Memory B cell (primary cell): Measurements from ENCODE around the gene SLC26A11.
A peak's percentile ranks its signal among the peaks of the same experiment; 100 is the strongest.
"Not testable (repeated sequence)": the region's sequence is repeated elsewhere in the genome, so short reads cannot be mapped to it uniquely, and the experiment has no call there.

Experiments used
- ATAC-seq: fragments of 150-1000 bp; cut with Tn5 transposase; 2 replicates; pipeline ENCODE4 v1.10.0; 2021; ENCODE audit warnings: low read depth, mild to moderate bottlenecking, moderate library complexity
- DNase-seq, 2 donors: peaks; one replicate each; pipeline ENCODE4 v3.0.0; 2022; ENCODE audit warnings: low spot score in 2 of 2
- H3K27ac Mint-ChIP-seq: one replicate; pipeline ENCODE4 v1.8.0; 2022; ENCODE audit warnings: mild to moderate bottlenecking, moderate library complexity, mixed read lengths
- H3K27me3 Mint-ChIP-seq: one replicate; pipeline ENCODE4 v1.8.0; 2022; ENCODE audit warnings: mixed read lengths
- H3K36me3 Mint-ChIP-seq: one replicate; pipeline ENCODE4 v1.8.0; 2022; ENCODE audit warnings: mild to moderate bottlenecking, mixed read lengths
- H3K4me1 Mint-ChIP-seq: one replicate; pipeline ENCODE4 v1.8.0; 2022; ENCODE audit warnings: mixed read lengths
- H3K4me3 Mint-ChIP-seq: one replicate; pipeline ENCODE4 v1.8.0; 2022; ENCODE audit warnings: mild to moderate bottlenecking, moderate library complexity, mixed read lengths
- H3K9me3 Mint-ChIP-seq: one replicate; pipeline ENCODE4 v1.8.0; 2022; ENCODE audit warnings: mixed read lengths

SLC26A11 gene

GRCh38 chr17:80274331-80274730 is 54.1 kb downstream of the SLC26A11 start:
- Mint-ChIP-seq H3K4me1 (peaks cover 17% of the 10 kb centered on the region), H3K27me3 (no peaks in the 10 kb centered on the region)
- no peak for ATAC-seq

GRCh38 chr17:80274871-80275449 is 54.7 kb downstream of the SLC26A11 start:
- ATAC-seq = no peak
- H3K9me3 Mint-ChIP-seq = no peaks in the 10 kb centered on the region
- H3K4me1 Mint-ChIP-seq = peaks cover 17% of the 10 kb centered on the region
- H3K27me3 Mint-ChIP-seq = no peaks in the 10 kb centered on the region
- peak overlapping the region; percentile 35 for H3K27ac Mint-ChIP-seq
- H3K36me3 Mint-ChIP-seq = peaks cover 20% of the 10 kb centered on the region
- H3K4me3 Mint-ChIP-seq = no peak overlapping the region
- DNase-seq = no peak

More at GRCh38 chr17:80274331-80274730, 54.1 kb downstream of the SLC26A11 start:
- no peak overlapping the region for H3K27ac Mint-ChIP-seq
- peaks cover 16% of the 10 kb centered on the region for H3K36me3 Mint-ChIP-seq
- no peak overlapping the region for H3K4me3 Mint-ChIP-seq
- no peak for DNase-seq
- H3K9me3 Mint-ChIP-seq = no peaks in the 10 kb centered on the region

GRCh38 chr17:80275857-80276256 is 55.6 kb downstream of the SLC26A11 start:
- DNase-seq, H3K9me3 Mint-ChIP-seq, H3K4me3 Mint-ChIP-seq, ATAC-seq, H3K27me3 Mint-ChIP-seq, H3K27ac Mint-ChIP-seq: not testable (repeated sequence)
- H3K36me3 Mint-ChIP-seq = peaks cover 23% of the 10 kb centered on the region
- H3K4me1 Mint-ChIP-seq = peaks cover 17% of the 10 kb centered on the region

GRCh38 chr17:80277751-80278671 is 57.8 kb downstream of the SLC26A11 start:
- H3K4me1 Mint-ChIP-seq = peaks cover 22% of the 10 kb centered on the region
- no peaks in the 10 kb centered on the region for H3K27me3 Mint-ChIP-seq
- no peak overlapping the region for H3K4me3 Mint-ChIP-seq
- DNase-seq (no peak), ATAC-seq (no peak)
- no peaks in the 10 kb centered on the region for H3K9me3 Mint-ChIP-seq
- H3K27ac Mint-ChIP-seq = no peak overlapping the region
- H3K36me3 Mint-ChIP-seq = peaks cover 28% of the 10 kb centered on the region

GRCh38 chr17:80279895-80280294 is 59.7 kb downstream of the SLC26A11 start:
- H3K27ac Mint-ChIP-seq = no peak overlapping the region
- DNase-seq (no peak), ATAC-seq (no peak)
- peaks cover 14% of the 10 kb centered on the region for H3K4me1 Mint-ChIP-seq
- H3K36me3 Mint-ChIP-seq = peaks cover 28% of the 10 kb centered on the region
- no peak overlapping the region for H3K4me3 Mint-ChIP-seq
- no peaks in the 10 kb centered on the region for H3K27me3 Mint-ChIP-seq
- no peaks in the 10 kb centered on the region for H3K9me3 Mint-ChIP-seq

GRCh38 chr17:80281516-80281915 is 61.3 kb downstream of the SLC26A11 start:
- no peaks in the 10 kb centered on the region for H3K27me3 Mint-ChIP-seq
- peaks cover 21% of the 10 kb centered on the region for H3K36me3 Mint-ChIP-seq
- ATAC-seq (no peak), DNase-seq (no peak)
- H3K4me1 Mint-ChIP-seq = peaks cover 9% of the 10 kb centered on the region
- no peak overlapping the region for H3K27ac Mint-ChIP-seq
- no peak overlapping the region for H3K4me3 Mint-ChIP-seq
- H3K9me3 Mint-ChIP-seq = no peaks in the 10 kb centered on the region

- no peak for ATAC-seq
- H3K27ac Mint-ChIP-seq = peak overlapping the region; percentile 11
Observed at GRCh38 chr17:80283116-80283852, 63.1 kb downstream of the SLC26A11 start.

GRCh38 chr17:80284631-80285030 is 64.4 kb downstream of the SLC26A11 start:
- Mint-ChIP-seq H3K9me3 (no peaks in the 10 kb centered on the region), H3K4me1 (peaks cover 8% of the 10 kb centered on the region), H3K4me3 (no peak overlapping the region), H3K36me3 (peaks cover 21% of the 10 kb centered on the region), H3K27ac (no peak overlapping the region), H3K27me3 (no peaks in the 10 kb centered on the region)
- no peak for ATAC-seq
- no peak for DNase-seq

More at GRCh38 chr17:80283116-80283852, 63.1 kb downstream of the SLC26A11 start:
- peaks cover 8% of the 10 kb centered on the region for H3K4me1 Mint-ChIP-seq
- no peak overlapping the region for H3K4me3 Mint-ChIP-seq
- H3K9me3 Mint-ChIP-seq = no peaks in the 10 kb centered on the region
- peaks cover 23% of the 10 kb centered on the region for H3K36me3 Mint-ChIP-seq
- no peak for DNase-seq
- H3K27me3 Mint-ChIP-seq = no peaks in the 10 kb centered on the region

GRCh38 chr17:80285237-80285920 is 65.2 kb downstream of the SLC26A11 start:
- no peak overlapping the region for H3K4me3 Mint-ChIP-seq
- ATAC-seq = no peak
- H3K27ac Mint-ChIP-seq = no peak overlapping the region
- peaks cover 8% of the 10 kb centered on the region for H3K4me1 Mint-ChIP-seq
- H3K36me3 Mint-ChIP-seq = peaks cover 22% of the 10 kb centered on the region
- no peaks in the 10 kb centered on the region for H3K9me3 Mint-ChIP-seq
- no peaks in the 10 kb centered on the region for H3K27me3 Mint-ChIP-seq
- no peak for DNase-seq

GRCh38 chr17:80286638-80286960 is 66.4 kb downstream of the SLC26A11 start:
- Mint-ChIP-seq H3K4me3 (no peak overlapping the region), H3K36me3 (peaks cover 14% of the 10 kb centered on the region), H3K27me3 (no peaks in the 10 kb centered on the region), H3K4me1 (peaks cover 3% of the 10 kb centered on the region), H3K9me3 (no peaks in the 10 kb centered on the region), H3K27ac (no peak overlapping the region)
- no peak for DNase-seq
- no peak for ATAC-seq

GRCh38 chr17:80287038-80287437 is 66.8 kb downstream of the SLC26A11 start:
- Mint-ChIP-seq H3K9me3 (no peaks in the 10 kb centered on the region), H3K27ac (no peak overlapping the region), H3K27me3 (no peaks in the 10 kb centered on the region), H3K4me3 (no peak overlapping the region), H3K36me3 (peaks cover 14% of the 10 kb centered on the region), H3K4me1 (peaks cover 2% of the 10 kb centered on the region)
- no peak for ATAC-seq
- DNase-seq = no peak

- Mint-ChIP-seq H3K27ac (peak overlapping the region; percentile 46), H3K4me3 (no peak overlapping the region), H3K36me3 (peaks cover 14% of the 10 kb centered on the region), H3K4me1 (no peaks in the 10 kb centered on the region), H3K27me3 (no peaks in the 10 kb centered on the region), H3K9me3 (no peaks in the 10 kb centered on the region)
- ATAC-seq (no peak), DNase-seq (no peak)
Observed at GRCh38 chr17:80287806-80288567, 67.8 kb downstream of the SLC26A11 start.

- Mint-ChIP-seq H3K9me3 (no peaks in the 10 kb centered on the region), H3K36me3 (peaks cover 17% of the 10 kb centered on the region), H3K4me3 (no peak overlapping the region), H3K27ac (peak overlapping the region; percentile 45), H3K4me1 (no peaks in the 10 kb centered on the region), H3K27me3 (no peaks in the 10 kb centered on the region)
- ATAC-seq (no peak), DNase-seq (no peak)
Observed at GRCh38 chr17:80289616-80290015, 69.4 kb downstream of the SLC26A11 start.
